ENCODE results near the gene BATF.
A peak's percentile ranks its signal among the peaks of the same experiment; 100 is the strongest.

The BATF gene

GRCh38 chr14:75515629-75515996 is 6.7 kb upstream of the BATF start:
- Mint-ChIP-seq H3K27me3 (ENCODE audit: low read depth) (no peaks in the 10 kb centered on the region), H3K9me3 (peaks cover 15% of the 10 kb centered on the region), H3K27ac (peak overlapping the region; percentile 45), H3K4me1 (ENCODE audit: low read depth) (peaks cover 37% of the 10 kb centered on the region), H3K4me3 (peak overlapping the region; percentile 21), H3K36me3 (ENCODE audit: low read depth) (peaks cover 6% of the 10 kb centered on the region)

GRCh38 chr14:75518625-75519024 is 3.6 kb upstream of the BATF start:
- Mint-ChIP-seq H3K4me1 (ENCODE audit: low read depth) (peaks cover 53% of the 10 kb centered on the region), H3K9me3 (no peaks in the 10 kb centered on the region)

GRCh38 chr14:75519394-75519793 is 2.9 kb upstream of the BATF start:
- Mint-ChIP-seq H3K9me3 (no peaks in the 10 kb centered on the region), H3K4me1 (ENCODE audit: low read depth) (peaks cover 59% of the 10 kb centered on the region), H3K4me3 (no peak overlapping the region), H3K27ac (no peak overlapping the region), H3K27me3 (ENCODE audit: low read depth) (no peaks in the 10 kb centered on the region), H3K36me3 (ENCODE audit: low read depth) (peaks cover 21% of the 10 kb centered on the region)

More at GRCh38 chr14:75518625-75519024, 3.6 kb upstream of the BATF start:
- peaks cover 13% of the 10 kb centered on the region for H3K36me3 Mint-ChIP-seq (ENCODE audit: low read depth)
- H3K27ac Mint-ChIP-seq: no peak overlapping the region
- no peaks in the 10 kb centered on the region for H3K27me3 Mint-ChIP-seq (ENCODE audit: low read depth)
- H3K4me3 Mint-ChIP-seq: no peak overlapping the region

DNA sequence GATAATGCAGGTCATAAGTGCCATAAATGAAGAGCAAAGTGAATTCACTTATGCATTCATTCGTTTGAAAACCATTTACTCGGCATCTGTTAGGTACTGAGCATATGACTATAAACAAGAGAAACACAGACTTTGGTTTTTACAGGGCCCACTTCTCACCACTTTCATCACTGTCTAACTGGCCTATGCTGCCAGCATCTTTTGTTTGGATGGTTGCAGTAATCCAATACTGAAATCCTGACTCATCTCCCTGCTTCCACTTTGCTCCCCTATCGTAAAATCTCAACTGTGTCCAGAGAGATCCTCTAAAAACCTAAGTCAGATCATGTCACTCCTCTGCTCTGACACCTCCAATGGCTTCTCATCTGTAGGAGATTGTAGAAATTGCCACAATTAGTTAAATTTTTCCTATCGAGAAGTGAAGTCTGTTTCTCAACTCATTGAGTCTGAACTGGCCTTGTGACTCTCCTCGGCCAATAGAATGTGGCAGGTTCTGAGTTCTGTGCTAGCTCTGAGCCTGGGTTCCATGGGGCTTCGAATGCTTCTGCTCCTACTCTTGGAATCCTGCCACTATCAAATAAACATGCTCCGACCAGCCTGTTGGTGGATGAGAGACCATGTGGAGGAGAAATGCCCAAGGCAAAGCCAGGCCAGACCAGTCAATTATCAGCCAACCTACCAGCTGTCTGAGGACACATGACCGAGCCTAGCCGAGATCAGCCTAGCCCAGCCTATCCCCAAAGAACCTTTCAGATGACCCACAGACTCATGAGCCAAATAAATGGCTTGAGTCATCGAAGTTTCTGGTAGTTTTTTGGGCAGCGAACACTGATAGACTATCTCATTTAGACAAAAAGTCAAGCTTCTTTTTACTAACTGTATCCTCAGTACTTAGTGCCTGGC is 2.2 kb upstream of the BATF start:
- H3K27ac Mint-ChIP-seq: peak overlapping the region; percentile 96
- H3K36me3 Mint-ChIP-seq (ENCODE audit: low read depth): peaks cover 28% of the 10 kb centered on the region
- peaks cover 64% of the 10 kb centered on the region for H3K4me1 Mint-ChIP-seq (ENCODE audit: low read depth)
- H3K4me3 Mint-ChIP-seq: peak overlapping the region; percentile 7
- H3K27me3 Mint-ChIP-seq (ENCODE audit: low read depth): no peaks in the 10 kb centered on the region
- H3K9me3 Mint-ChIP-seq: no peaks in the 10 kb centered on the region

DNA sequence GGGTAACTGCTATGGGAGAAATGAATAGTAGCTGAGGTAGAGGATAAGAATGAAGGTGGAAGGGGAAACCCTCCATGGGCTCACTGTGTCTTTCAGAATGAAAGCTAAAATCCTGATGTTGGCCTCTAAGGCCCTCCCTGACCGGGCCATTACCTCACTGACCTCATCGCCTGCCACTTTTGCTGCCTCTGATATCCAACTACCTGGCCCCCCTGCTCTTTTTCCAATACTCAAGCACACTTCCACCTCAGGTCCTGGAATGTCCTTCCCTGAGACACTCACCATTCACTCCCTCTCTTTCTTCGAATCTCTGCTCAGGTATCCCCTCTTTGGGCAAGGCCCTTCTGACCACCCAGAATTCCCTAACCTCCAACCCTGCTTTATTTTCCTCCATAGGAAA is 1.4 kb upstream of the BATF start:
- Mint-ChIP-seq H3K27ac (peak overlapping the region; percentile 96), H3K9me3 (no peaks in the 10 kb centered on the region), H3K4me1 (ENCODE audit: low read depth) (peaks cover 63% of the 10 kb centered on the region), H3K27me3 (ENCODE audit: low read depth) (no peaks in the 10 kb centered on the region), H3K4me3 (peak overlapping the region; percentile 23), H3K36me3 (ENCODE audit: low read depth) (peaks cover 34% of the 10 kb centered on the region)

DNA sequence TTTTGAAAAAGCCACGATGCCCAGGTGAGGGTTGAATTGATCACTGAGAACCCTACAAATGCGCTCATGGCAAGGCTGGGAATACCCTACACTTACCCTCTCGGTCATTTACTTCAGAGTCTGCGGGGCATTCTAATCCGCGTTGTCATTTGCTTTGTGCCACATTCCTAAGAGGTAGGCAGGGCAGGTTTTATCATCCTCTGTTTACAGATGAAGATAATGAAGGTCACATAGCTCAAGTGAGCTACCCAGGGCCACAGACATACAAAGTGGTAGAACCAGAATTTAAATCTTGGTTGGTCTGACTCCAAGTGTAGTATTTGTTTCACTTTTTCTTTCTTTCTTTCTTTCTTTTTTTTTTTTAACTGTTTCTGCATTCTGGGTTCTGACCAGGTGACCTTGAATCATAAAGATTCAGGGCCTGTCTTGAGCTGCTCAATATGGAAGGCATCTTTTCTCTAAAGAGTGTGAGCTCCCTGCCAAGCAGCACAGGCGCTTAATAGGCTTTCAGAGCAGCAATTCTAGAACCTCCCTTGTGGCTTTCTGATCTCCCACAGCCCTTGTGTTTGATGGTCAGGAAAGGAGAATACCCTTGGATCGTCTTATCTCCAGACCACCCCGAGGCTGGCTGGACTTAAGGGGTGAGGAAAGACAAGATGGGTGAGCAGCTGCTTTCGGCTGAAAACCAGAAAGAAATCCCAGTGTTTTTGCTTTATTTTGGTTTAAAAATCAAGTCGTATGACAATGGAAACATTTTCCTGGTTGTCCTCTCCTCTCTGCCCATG is 662 bp upstream of the BATF start:
- H3K9me3 Mint-ChIP-seq: no peaks in the 10 kb centered on the region
- peak overlapping the region; percentile 96 for H3K27ac Mint-ChIP-seq
- H3K36me3 Mint-ChIP-seq (ENCODE audit: low read depth): peaks cover 41% of the 10 kb centered on the region
- peaks cover 66% of the 10 kb centered on the region for H3K4me1 Mint-ChIP-seq (ENCODE audit: low read depth)
- peak overlapping the region; percentile 100 for H3K4me3 Mint-ChIP-seq
- no peaks in the 10 kb centered on the region for H3K27me3 Mint-ChIP-seq (ENCODE audit: low read depth)

- Mint-ChIP-seq H3K27me3 (ENCODE audit: low read depth) (no peaks in the 10 kb centered on the region), H3K4me1 (ENCODE audit: low read depth) (peaks cover 70% of the 10 kb centered on the region), H3K9me3 (no peaks in the 10 kb centered on the region), H3K27ac (peak overlapping the region; percentile 96), H3K36me3 (ENCODE audit: low read depth) (peaks cover 50% of the 10 kb centered on the region), H3K4me3 (peak overlapping the region; percentile 100)
Observed at GRCh38 chr14:75522983-75523318, 682 bp downstream of the BATF start.

DNA sequence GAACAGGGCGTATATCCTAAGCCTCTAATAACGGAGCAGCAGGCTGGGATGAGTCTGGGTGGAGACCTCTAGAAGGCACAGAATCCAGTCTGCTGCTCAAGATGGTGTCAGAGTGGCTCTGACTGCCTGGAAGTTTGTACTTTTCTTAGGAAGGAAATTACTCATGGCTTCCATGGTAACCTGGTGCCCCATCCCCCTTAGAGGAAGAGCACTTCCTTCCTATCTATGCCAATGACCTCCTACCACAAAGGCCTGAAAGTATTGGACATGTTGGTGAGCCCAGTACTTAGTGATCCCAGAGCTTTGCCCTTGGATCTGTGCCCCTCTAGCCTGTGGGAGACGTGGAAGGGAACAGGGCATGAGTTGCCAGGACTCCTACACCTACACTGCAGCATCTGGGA is 1.5 kb downstream of the BATF start:
- Mint-ChIP-seq H3K9me3 (no peaks in the 10 kb centered on the region), H3K36me3 (ENCODE audit: low read depth) (peaks cover 58% of the 10 kb centered on the region), H3K27me3 (ENCODE audit: low read depth) (no peaks in the 10 kb centered on the region), H3K4me3 (peak overlapping the region; percentile 100), H3K4me1 (ENCODE audit: low read depth) (peaks cover 72% of the 10 kb centered on the region), H3K27ac (peak overlapping the region; percentile 96)

DNA sequence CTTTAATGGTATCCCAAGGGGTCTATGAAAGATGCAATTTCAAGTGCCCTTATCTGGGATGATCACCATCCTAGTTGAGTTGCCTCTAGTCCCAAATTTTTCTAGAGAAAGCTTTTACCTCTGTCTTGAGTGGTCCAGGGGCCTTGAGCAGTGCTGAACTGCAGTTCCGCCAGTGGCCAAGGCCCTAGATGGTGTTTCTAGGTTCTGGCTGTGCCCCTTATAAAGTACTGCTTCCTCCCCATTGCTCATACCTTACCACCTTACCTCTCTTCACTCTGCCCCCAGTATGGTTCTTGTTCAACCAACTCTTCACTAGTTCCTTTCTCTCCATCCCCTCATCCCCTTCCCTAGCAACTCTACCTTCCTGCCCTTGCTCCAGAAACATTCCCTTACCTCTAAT is 3.7 kb downstream of the BATF start:
- Mint-ChIP-seq H3K27ac (peak overlapping the region; percentile 45), H3K9me3 (no peaks in the 10 kb centered on the region), H3K4me1 (ENCODE audit: low read depth) (peaks cover 71% of the 10 kb centered on the region), H3K27me3 (ENCODE audit: low read depth) (no peaks in the 10 kb centered on the region), H3K36me3 (ENCODE audit: low read depth) (peaks cover 70% of the 10 kb centered on the region), H3K4me3 (peak overlapping the region; percentile 89)

- Mint-ChIP-seq H3K27ac (peak overlapping the region; percentile 38), H3K27me3 (ENCODE audit: low read depth) (no peaks in the 10 kb centered on the region), H3K4me1 (ENCODE audit: low read depth) (peaks cover 72% of the 10 kb centered on the region), H3K36me3 (ENCODE audit: low read depth) (peaks cover 79% of the 10 kb centered on the region), H3K9me3 (no peaks in the 10 kb centered on the region), H3K4me3 (peak overlapping the region; percentile 69)
Observed at GRCh38 chr14:75527449-75528163, 5.3 kb downstream of the BATF start.

DNA sequence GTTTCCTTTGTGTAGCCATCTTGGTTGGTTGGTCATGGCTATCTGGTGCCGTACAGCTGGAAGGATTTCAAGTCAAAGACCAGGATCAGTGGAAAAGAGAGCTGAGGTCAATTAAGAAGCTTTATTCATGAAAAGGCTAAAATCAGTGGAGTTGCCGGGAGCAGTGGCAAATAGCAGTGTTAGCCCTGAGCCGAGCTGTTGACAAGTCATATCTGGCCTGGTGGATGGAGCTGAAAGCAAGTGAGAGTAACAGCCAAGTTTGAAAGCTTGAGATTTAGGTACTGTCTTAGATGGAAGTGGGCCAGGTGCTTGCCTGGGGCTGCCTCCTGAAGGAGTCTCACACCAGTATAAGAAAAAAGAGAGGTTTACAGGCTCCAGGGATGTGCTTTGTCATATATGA is 9.0 kb downstream of the BATF start:
- H3K4me1 Mint-ChIP-seq (ENCODE audit: low read depth): peaks cover 71% of the 10 kb centered on the region
- H3K27me3 Mint-ChIP-seq (ENCODE audit: low read depth): no peaks in the 10 kb centered on the region
- H3K27ac Mint-ChIP-seq: peak overlapping the region; percentile 10
- H3K36me3 Mint-ChIP-seq (ENCODE audit: low read depth): peaks cover 69% of the 10 kb centered on the region
- H3K9me3 Mint-ChIP-seq: no peaks in the 10 kb centered on the region
- H3K4me3 Mint-ChIP-seq: peak overlapping the region; percentile 21

DNA sequence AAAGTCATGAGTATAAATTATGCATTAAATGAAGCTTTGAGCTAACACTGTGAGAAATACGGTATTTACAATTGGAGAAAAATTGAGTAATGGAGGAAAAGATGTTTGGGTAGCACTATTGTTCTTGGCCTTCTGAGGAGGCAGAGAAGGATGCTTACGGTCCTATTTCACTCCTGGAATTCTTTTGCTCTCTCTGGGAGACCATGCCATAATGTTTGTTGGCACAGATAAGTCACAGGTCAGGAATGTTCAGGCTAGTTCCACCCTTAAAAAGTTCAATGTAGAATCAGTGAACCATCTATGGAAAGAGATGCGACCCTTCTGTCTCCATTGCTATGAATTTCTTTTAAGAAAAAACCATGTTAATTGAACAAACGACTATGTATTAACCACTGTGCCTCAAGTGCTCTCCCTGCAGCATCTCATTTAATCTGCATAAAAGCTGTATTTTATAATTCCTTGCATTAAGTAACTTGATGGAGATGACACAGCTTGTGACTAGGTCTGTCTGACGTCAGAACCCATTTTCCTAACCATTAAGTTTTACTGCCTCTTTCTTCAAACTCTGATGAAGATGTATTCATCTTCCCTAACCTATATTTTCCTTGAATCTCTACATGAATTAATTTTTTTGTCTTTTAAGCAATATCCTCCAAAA is 9.5 kb downstream of the BATF start:
- H3K36me3 Mint-ChIP-seq (ENCODE audit: low read depth): peaks cover 64% of the 10 kb centered on the region
- H3K4me1 Mint-ChIP-seq (ENCODE audit: low read depth): peaks cover 66% of the 10 kb centered on the region
- peak overlapping the region; percentile 21 for H3K4me3 Mint-ChIP-seq
- H3K9me3 Mint-ChIP-seq: no peaks in the 10 kb centered on the region
- H3K27me3 Mint-ChIP-seq (ENCODE audit: low read depth): no peaks in the 10 kb centered on the region
- H3K27ac Mint-ChIP-seq: peak overlapping the region; percentile 10

DNA sequence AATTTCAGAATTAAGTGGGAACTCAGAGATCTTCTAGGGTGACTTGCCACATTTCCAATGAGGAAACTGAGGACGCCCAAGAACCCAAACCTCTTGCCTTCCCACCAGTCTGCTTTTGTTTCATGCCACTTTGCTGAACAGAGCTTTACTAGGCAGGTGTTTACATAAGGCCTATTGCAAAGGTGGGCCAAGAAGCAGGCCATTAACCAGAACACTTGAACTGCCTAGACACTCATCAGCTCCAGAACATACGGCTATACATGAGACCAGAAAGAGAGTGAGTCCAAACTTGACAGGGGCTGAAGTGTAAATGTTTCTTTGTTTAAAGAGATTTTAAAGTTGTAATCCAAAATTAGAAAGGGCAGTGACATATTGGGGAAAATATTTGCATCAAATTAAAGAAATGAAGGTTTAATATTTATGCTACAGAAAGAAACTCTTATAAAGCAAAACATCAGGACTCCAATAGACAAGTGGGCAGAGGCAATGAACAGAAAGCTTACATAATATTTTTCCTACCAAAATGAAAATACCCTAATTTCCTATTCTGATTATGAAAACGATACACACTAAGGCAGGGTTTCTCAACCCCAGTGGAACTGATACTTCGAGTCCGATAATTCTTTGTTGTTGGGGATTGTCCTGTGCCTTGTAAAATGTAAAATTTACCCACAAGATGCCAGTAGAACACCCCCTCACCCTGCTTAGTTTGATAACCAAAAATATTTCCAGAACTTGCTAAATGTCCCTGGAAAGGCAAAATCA is 11.7 kb downstream of the BATF start:
- no peak overlapping the region for H3K4me3 Mint-ChIP-seq
- H3K9me3 Mint-ChIP-seq: no peaks in the 10 kb centered on the region
- peak overlapping the region; percentile 27 for H3K27ac Mint-ChIP-seq
- peaks cover 61% of the 10 kb centered on the region for H3K4me1 Mint-ChIP-seq (ENCODE audit: low read depth)
- peaks cover 59% of the 10 kb centered on the region for H3K36me3 Mint-ChIP-seq (ENCODE audit: low read depth)
- H3K27me3 Mint-ChIP-seq (ENCODE audit: low read depth): no peaks in the 10 kb centered on the region
